ENCODE results near the gene AP4S1.

DNA sequence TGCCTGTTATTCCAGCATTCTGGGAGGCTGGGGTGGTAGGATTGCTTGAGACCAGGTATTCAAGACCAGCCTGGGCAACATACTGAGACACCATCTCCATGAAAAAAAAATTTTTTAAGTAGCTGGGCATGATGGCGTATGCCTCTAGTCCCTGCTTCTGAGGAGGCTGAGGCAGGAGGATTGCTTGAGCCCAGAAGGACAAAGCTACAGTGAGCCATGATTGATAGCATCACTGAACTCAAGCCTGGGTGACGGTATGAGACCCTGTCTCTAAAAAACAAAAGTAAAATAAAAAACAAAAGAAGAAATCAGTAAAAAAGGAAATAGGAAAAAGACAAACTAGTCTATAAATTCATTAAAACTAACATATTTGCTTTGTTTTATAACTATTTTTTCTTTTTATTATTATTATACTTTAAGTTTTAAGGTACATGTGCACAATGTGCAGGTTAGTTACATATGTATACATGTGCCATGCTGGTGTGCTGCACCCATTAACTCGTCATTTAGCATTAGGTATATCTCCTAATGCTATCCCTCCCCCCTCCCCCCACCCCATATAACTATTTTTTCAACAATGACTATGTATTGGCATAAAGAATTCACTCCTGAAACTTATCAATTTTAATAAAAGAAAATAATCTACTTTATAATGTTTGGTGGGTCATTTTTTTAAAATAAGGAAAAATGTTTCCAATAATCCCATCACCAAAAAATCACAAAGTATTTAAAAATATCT lies 15.4 kb upstream of the AP4S1 start:
- no peak for TF ChIP-seq CTCF (IDR thresholded peaks at IDR 0.05; ENCODE audit: borderline replicate concordance, extremely low read depth, low read length, poor library complexity, severe bottlenecking)
- no peak for TF ChIP-seq EZH2 (IDR thresholded peaks at IDR 0.05; ENCODE audit: borderline replicate concordance, low read depth, low read length, severe bottlenecking)
